Breast epithelium (tissue), 3 donors: ENCODE data around the gene THSD8.

Experiments
- CTCF ChIP-seq, 3 donors: fragments of 450-650 bp; IDR thresholded peaks; one replicate each; pipeline ENCODE4 v1.5.1; 2016 to 2017; ENCODE audit warnings: antibody characterized with exemption in 3 of 3, mild to moderate bottlenecking in 3 of 3, moderate library complexity in 3 of 3
- POLR2A ChIP-seq: fragments of 450-650 bp; IDR thresholded peaks from one replicate; pipeline ENCODE4 v1.6.1; 2016; ENCODE audit warnings: antibody characterized with exemption, mild to moderate bottlenecking, moderate library complexity
- POLR2AphosphoS5 ChIP-seq, 3 donors: sonication (generic); formaldehyde crosslinking; IDR thresholded peaks; one replicate each; pipeline ENCODE4 v1.6.1; 2017; ENCODE audit warnings: antibody characterized with exemption in 3 of 3

- TF ChIP-seq POLR2A (no peak), CTCF (IDR thresholded peaks at IDR 0.05) (no peak), POLR2AphosphoS5 (IDR thresholded peaks at IDR 0.05) (no peak)
Observed at GRCh38 chr19:12834566-12834943, 32.7 kb downstream of the THSD8 start, which contains the start of gene RTBDN.
